Measurements from ENCODE around the gene LPIN3.

GRCh38 chr20:41392871-41393704, 52.5 kb downstream of the LPIN3 start:
- TF ChIP-seq CTCF (IDR thresholded peaks at IDR 0.05; ENCODE audit: borderline replicate concordance, extremely low read depth, low read length, poor library complexity, severe bottlenecking) (no peak), EZH2 (IDR thresholded peaks at IDR 0.05; ENCODE audit: borderline replicate concordance, low read depth, low read length, severe bottlenecking) (no peak)

Data from DND-41 (cell line).